Neural cell (in vitro differentiated cells): ENCODE data around the gene DHPS. TPM values are rescaled to one million over a fixed set of nuclear protein-coding genes. Genes with fewer than 3 reads are reported as not detected.
"Not testable (repeated sequence)": the region's sequence is repeated elsewhere in the genome, so short reads cannot be mapped to it uniquely, and the experiment has no call there.

ENCODE experiments used
- H2AFZ ChIP-seq: fragments of 200-600, 300-800 bp; sonication (generic), shearing (Covaris generic); 2 replicates; pipeline ENCODE4 v1.6.0; 2014; ENCODE audit warnings: low read depth, mild to moderate bottlenecking, antibody characterized with exemption, low read length, moderate library complexity
- H3F3A ChIP-seq: fragments of 200-600 bp; shearing (Covaris generic); 2 replicates; pipeline ENCODE4 v1.6.1; 2016; ENCODE audit warnings: mild to moderate bottlenecking, moderate library complexity, mixed read lengths, antibody characterized with exemption, low read length; ENCODE audit not compliant: insufficient read depth, poor library complexity, severe bottlenecking
- H3K27ac ChIP-seq: fragments of 200-600, 300-800 bp; sonication (generic), shearing (Covaris generic); 2 replicates; pipeline ENCODE4 v1.5.1; 2014; ENCODE audit warnings: mild to moderate bottlenecking, low read length, moderate library complexity
- H3K27me3 ChIP-seq: fragments of 300-800, 200-600 bp; sonication (generic), shearing (Covaris generic); 2 replicates; pipeline ENCODE4 v1.6.0; 2014; ENCODE audit warnings: mild to moderate bottlenecking, low read depth, low read length, moderate library complexity; ENCODE audit not compliant: insufficient read depth
- H3K36me3 ChIP-seq: fragments of 300-800, 200-600 bp; sonication (generic), shearing (Covaris generic); 2 replicates; pipeline ENCODE4 v1.5.1; 2014; ENCODE audit warnings: mild to moderate bottlenecking, antibody characterized with exemption, low read length, moderate library complexity; ENCODE audit not compliant: insufficient read depth
- H3K4me2 ChIP-seq: fragments of 300-800, 200-600 bp; sonication (generic), shearing (Covaris generic); 2 replicates; pipeline ENCODE4 v1.6.0; 2014; ENCODE audit warnings: mild to moderate bottlenecking, low read length
- H3K4me3 ChIP-seq: fragments of 300-800, 200-600 bp; sonication (generic), shearing (Covaris generic); 2 replicates; pipeline ENCODE4 v1.5.1; 2014; ENCODE audit warnings: mild to moderate bottlenecking, low read length, moderate library complexity
- H3K79me2 ChIP-seq: fragments of 200-600 bp; shearing (Covaris generic); replicated peaks from 2 replicates; pipeline ENCODE4 v1.6.0; 2014; ENCODE audit warnings: mild to moderate bottlenecking, low read length, moderate library complexity; ENCODE audit not compliant: insufficient read depth
- H3K9ac ChIP-seq: fragments of 300-800, 200-600 bp; sonication (generic), shearing (Covaris generic); 2 replicates; pipeline ENCODE4 v1.6.1; 2016; ENCODE audit warnings: mild to moderate bottlenecking, low read length, mixed read lengths
- H3K9me2 ChIP-seq: fragments of 200-600 bp; shearing (Covaris generic); 2 replicates; pipeline ENCODE4 v1.6.1; 2016; ENCODE audit warnings: mild to moderate bottlenecking, low read length, mixed read lengths; ENCODE audit not compliant: insufficient read depth
- H3K9me3 ChIP-seq: fragments of 200-600, 300-800 bp; sonication (generic), shearing (Covaris generic); 2 replicates; pipeline ENCODE4 v1.6.1; 2016; ENCODE audit warnings: mild to moderate bottlenecking, mixed run types, low read length, moderate library complexity, mixed read lengths
- H4K20me1 ChIP-seq: fragments of 200-600 bp; shearing (Covaris generic); 2 replicates; pipeline ENCODE4 v1.6.1; 2016; ENCODE audit warnings: mild to moderate bottlenecking, mixed run types; ENCODE audit not compliant: insufficient read depth
- CTCF ChIP-seq: fragments of 450-650 bp; IDR thresholded peaks from 2 replicates; pipeline ENCODE4 v1.5.1; 2014; ENCODE audit warnings: antibody characterized with exemption, mild to moderate bottlenecking, moderate library complexity; ENCODE audit not compliant: poor library complexity, severe bottlenecking
- EP300 ChIP-seq: fragments of 450-650 bp; conservative IDR thresholded peaks from 2 replicates; pipeline ENCODE4 v1.6.1; 2014; ENCODE audit warnings: antibody characterized with exemption, mild to moderate bottlenecking, moderate library complexity; ENCODE audit not compliant: poor library complexity, severe bottlenecking
- EZH2 ChIP-seq: fragments of 200-600, 300-800 bp; shearing (Covaris generic), sonication (generic); IDR thresholded peaks from 2 replicates; pipeline ENCODE4 v1.6.1; 2014; ENCODE audit warnings: antibody characterized with exemption, low read length, borderline replicate concordance, mild to moderate bottlenecking; ENCODE audit not compliant: insufficient read depth, poor library complexity, severe bottlenecking
- MXI1 ChIP-seq: fragments of 450-650 bp; conservative IDR thresholded peaks from 2 replicates; pipeline ENCODE4 v1.6.1; 2014; ENCODE audit warnings: antibody characterized with exemption, mild to moderate bottlenecking; ENCODE audit not compliant: poor library complexity, severe bottlenecking
- POLR2AphosphoS5 ChIP-seq: IDR thresholded peaks from 2 replicates; pipeline ENCODE4 v1.6.1; 2012
- RAD21 ChIP-seq: fragments of 450-650 bp; conservative IDR thresholded peaks from 2 replicates; pipeline ENCODE4 v1.6.1; 2014; ENCODE audit warnings: antibody characterized with exemption, mild to moderate bottlenecking, moderate library complexity
- REST ChIP-seq: IDR thresholded peaks from 2 replicates; pipeline ENCODE4 v1.6.1; 2012; ENCODE audit warnings: borderline replicate concordance
- SMC3 ChIP-seq: fragments of 450-650 bp; conservative IDR thresholded peaks from 2 replicates; pipeline ENCODE4 v1.6.1; 2014; ENCODE audit warnings: antibody characterized with exemption, mild to moderate bottlenecking, moderate library complexity; ENCODE audit not compliant: poor library complexity
- TAF1 ChIP-seq: IDR thresholded peaks from 2 replicates; pipeline ENCODE4 v1.6.1; 2012; ENCODE audit warnings: low read depth
- polyA plus RNA-seq: library from polyadenylated mRNA; depleted of rRNA; stranded (reverse); fragments of >200 nt; gene quantifications from 2 replicates; pipeline ENCODE4 v1.2.3, GENCODE V29; 2014

The DHPS gene
- polyA plus RNA-seq, 1 donor from 2014 or later: 239 TPM

- Histone ChIP-seq H4K20me1 (no peaks in the 10 kb centered on the region), H3K27ac (no peak overlapping the region), H3K9me2 (no peaks in the 10 kb centered on the region), H2AFZ (no peak overlapping the region), H3K36me3 (no peaks in the 10 kb centered on the region), H3K4me3 (no peak overlapping the region), H3K79me2 (no peaks in the 10 kb centered on the region), H3K27me3 (no peaks in the 10 kb centered on the region), H3K4me2 (no peak overlapping the region), H3K9me3 (no peaks in the 10 kb centered on the region), H3K9ac (no peak overlapping the region), H3F3A (no peaks in the 10 kb centered on the region)
- TF ChIP-seq CTCF (no peak), SMC3 (no peak), POLR2AphosphoS5 (no peak), MXI1 (no peak), REST (no peak), RAD21 (no peak), EZH2 (no peak), TAF1 (no peak), EP300 (no peak)
Measured at GRCh38 chr19:12647047-12647446, 34.6 kb downstream of the DHPS start.

- H3K9me3 ChIP-seq: no peaks in the 10 kb centered on the region
- no peak overlapping the region for H3K4me3 ChIP-seq
- H3K9me2 ChIP-seq: no peaks in the 10 kb centered on the region
- H3K36me3 ChIP-seq: no peaks in the 10 kb centered on the region
- H2AFZ ChIP-seq: no peak overlapping the region
- no peaks in the 10 kb centered on the region for H3K27me3 ChIP-seq
- no peaks in the 10 kb centered on the region for H4K20me1 ChIP-seq
- TF ChIP-seq RAD21 (no peak), REST (no peak), MXI1 (no peak), CTCF (no peak)
- H3K79me2 ChIP-seq: no peaks in the 10 kb centered on the region
- H3K4me2 ChIP-seq: no peak overlapping the region
- H3K27ac ChIP-seq: no peak overlapping the region
- no peak overlapping the region for H3K9ac ChIP-seq
- no peaks in the 10 kb centered on the region for H3F3A ChIP-seq
Measured at GRCh38 chr19:12646551-12646950, 35.1 kb downstream of the DHPS start.

GRCh38 chr19:12643716-12644115, 38.0 kb downstream of the DHPS start:
- not testable (repeated sequence) for H3K27me3 ChIP-seq, H3K27ac ChIP-seq, H4K20me1 ChIP-seq, H3F3A ChIP-seq, H3K36me3 ChIP-seq, H3K79me2 ChIP-seq, H3K9me3 ChIP-seq, H3K9ac ChIP-seq, H3K9me2 ChIP-seq, H3K4me2 ChIP-seq, H3K4me3 ChIP-seq, H2AFZ ChIP-seq
